ENCODE measurements around the gene GOPC.
A peak's percentile ranks its signal among the peaks of the same experiment; 100 is the strongest.

The GOPC gene

GRCh38 chr6:117552618-117553017 is 49.7 kb downstream of the GOPC start:
- in situ Hi-C loops (cut with HindIII; ENCODE audit: low pct_unique_long_range_greater_than_20kb, low sequenced_read_pairs) = no loop called here
- no peak for TF ChIP-seq JUND (IDR thresholded peaks at IDR 0.05; ENCODE audit: low read depth)
- DNase-seq (ENCODE audit: low read depth in 1 of 2, low spot score in 1 of 2) = no peak

- DNase-seq (ENCODE audit: low read depth in 1 of 2, low spot score in 1 of 2) = no peak
- TF ChIP-seq JUND (IDR thresholded peaks at IDR 0.05; ENCODE audit: low read depth) = no peak
- in situ Hi-C loops (cut with HindIII; ENCODE audit: low pct_unique_long_range_greater_than_20kb, low sequenced_read_pairs) = no loop called here
These were observed 51.6 kb downstream of the GOPC start for GRCh38 chr6:117550618-117551242.

GRCh38 chr6:117550078-117550600 is 52.2 kb downstream of the GOPC start:
- DNase-seq (ENCODE audit: low read depth in 1 of 2, low spot score in 1 of 2) = no peak
- TF ChIP-seq JUND (IDR thresholded peaks at IDR 0.05; ENCODE audit: low read depth) = no peak
- in situ Hi-C loops (cut with HindIII; ENCODE audit: low pct_unique_long_range_greater_than_20kb, low sequenced_read_pairs) = no loop called here

DNA sequence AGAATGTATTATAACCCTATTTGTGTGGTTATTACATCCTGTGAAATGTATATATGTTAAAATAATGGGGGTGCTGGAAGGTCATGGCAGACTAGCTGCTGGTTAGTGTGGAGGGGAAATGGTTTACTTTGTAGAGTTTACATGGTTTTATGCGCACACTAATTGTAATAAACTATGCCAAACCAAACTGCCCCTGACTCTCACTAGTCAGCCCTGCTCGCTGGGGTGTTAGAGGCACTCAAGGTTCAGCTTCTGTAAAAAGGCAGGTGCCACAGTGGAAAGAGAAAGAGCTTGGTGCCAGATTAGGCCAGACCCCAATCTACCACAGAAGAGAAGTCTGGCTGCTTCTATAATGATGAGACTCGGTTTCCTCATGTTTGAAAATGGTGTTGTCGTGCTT is 52.7 kb downstream of the GOPC start:
- TF ChIP-seq JUND (IDR thresholded peaks at IDR 0.05; ENCODE audit: low read depth) = no peak
- in situ Hi-C loops (cut with HindIII; ENCODE audit: low pct_unique_long_range_greater_than_20kb, low sequenced_read_pairs) = no loop called here
- DNase-seq (ENCODE audit: low read depth in 1 of 2, low spot score in 1 of 2) = no peak

- no peak for DNase-seq (ENCODE audit: low read depth in 1 of 2, low spot score in 1 of 2)
- no peak for TF ChIP-seq JUND (IDR thresholded peaks at IDR 0.05; ENCODE audit: low read depth)
- in situ Hi-C loops (cut with HindIII; ENCODE audit: low pct_unique_long_range_greater_than_20kb, low sequenced_read_pairs) = no loop called here
These were observed 53.5 kb downstream of the GOPC start for GRCh38 chr6:117548797-117549301.

GRCh38 chr6:117547688-117548621 is 54.4 kb downstream of the GOPC start:
- no peak for DNase-seq (ENCODE audit: low read depth in 1 of 2, low spot score in 1 of 2)
- in situ Hi-C loops (cut with HindIII; ENCODE audit: low pct_unique_long_range_greater_than_20kb, low sequenced_read_pairs) = no loop called here
- TF ChIP-seq JUND (IDR thresholded peaks at IDR 0.05; ENCODE audit: low read depth) = no peak

GRCh38 chr6:117546674-117547073 is 55.6 kb downstream of the GOPC start:
- DNase-seq (ENCODE audit: low read depth in 1 of 2, low spot score in 1 of 2) = no peak
- in situ Hi-C loops (cut with HindIII; ENCODE audit: low pct_unique_long_range_greater_than_20kb, low sequenced_read_pairs) = no loop called here

DNA sequence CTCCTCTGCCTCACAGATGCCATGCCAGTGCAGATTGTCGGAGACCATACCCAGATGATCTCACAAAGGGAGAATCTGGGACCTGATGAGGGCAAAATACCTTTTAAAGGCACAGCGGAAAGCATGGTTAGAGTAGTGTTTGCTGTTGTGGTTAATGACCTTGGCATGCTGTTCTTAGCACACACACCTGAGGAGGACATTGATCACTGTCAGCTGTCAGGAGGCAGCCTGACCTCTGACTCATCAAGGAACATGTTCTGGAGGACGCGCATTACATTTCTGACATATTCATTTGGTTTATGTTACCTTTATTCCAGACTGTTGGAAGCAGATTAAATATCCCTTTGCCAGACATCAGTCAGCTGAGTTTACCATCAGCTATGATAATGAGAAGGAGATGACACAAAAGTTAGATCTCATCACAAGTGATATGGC is 57.1 kb downstream of the GOPC start:
- TF ChIP-seq JUND (IDR thresholded peaks at IDR 0.05; ENCODE audit: low read depth) = no peak
- in situ Hi-C loops (cut with HindIII; ENCODE audit: low pct_unique_long_range_greater_than_20kb, low sequenced_read_pairs) = no loop called here
- DNase-seq (ENCODE audit: low read depth in 1 of 2, low spot score in 1 of 2) = peak in 1 of 2 experiments; percentile 5

More at GRCh38 chr6:117546674-117547073, 55.6 kb downstream of the GOPC start:
- no peak for TF ChIP-seq JUND (IDR thresholded peaks at IDR 0.05; ENCODE audit: low read depth)

DNA sequence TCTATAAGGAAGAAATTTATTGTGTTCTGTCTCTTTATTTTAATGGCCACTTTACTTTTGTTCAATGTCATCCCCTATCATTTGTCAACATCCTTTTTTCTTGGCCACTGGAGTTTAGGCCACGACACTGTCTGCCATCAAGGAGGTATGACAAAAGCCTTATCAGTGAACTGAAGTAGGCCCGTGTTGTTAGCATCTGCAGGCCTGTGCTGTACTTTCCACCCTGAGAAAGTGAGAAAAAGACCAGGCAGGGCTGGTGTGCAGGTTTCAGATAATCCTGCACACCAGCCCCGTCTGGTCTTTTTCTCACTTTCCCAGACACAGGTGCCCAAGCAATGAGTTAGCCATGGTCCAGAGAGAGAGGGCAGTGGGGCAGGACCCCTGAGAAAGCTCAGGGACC is 57.6 kb downstream of the GOPC start:
- in situ Hi-C loops (cut with HindIII; ENCODE audit: low pct_unique_long_range_greater_than_20kb, low sequenced_read_pairs) = no loop called here
- no peak for DNase-seq (ENCODE audit: low read depth in 1 of 2, low spot score in 1 of 2)
- TF ChIP-seq JUND (IDR thresholded peaks at IDR 0.05; ENCODE audit: low read depth) = no peak

- DNase-seq (ENCODE audit: low read depth in 1 of 2, low spot score in 1 of 2) = no peak
- in situ Hi-C loops (cut with HindIII; ENCODE audit: low pct_unique_long_range_greater_than_20kb, low sequenced_read_pairs) = no loop called here
- TF ChIP-seq JUND (IDR thresholded peaks at IDR 0.05; ENCODE audit: low read depth) = no peak
These were observed 59.8 kb downstream of the GOPC start for GRCh38 chr6:117542493-117542892.

GRCh38 chr6:117540670-117541069 is 61.6 kb downstream of the GOPC start:
- no peak for DNase-seq (ENCODE audit: low read depth in 1 of 2, low spot score in 1 of 2)
- no peak for TF ChIP-seq JUND (IDR thresholded peaks at IDR 0.05; ENCODE audit: low read depth)
- in situ Hi-C loops (cut with HindIII; ENCODE audit: low pct_unique_long_range_greater_than_20kb, low sequenced_read_pairs) = no loop called here

GRCh38 chr6:117538615-117539014 is 63.7 kb downstream of the GOPC start:
- in situ Hi-C loops (cut with HindIII; ENCODE audit: low pct_unique_long_range_greater_than_20kb, low sequenced_read_pairs) = no loop called here
- no peak for DNase-seq (ENCODE audit: low read depth in 1 of 2, low spot score in 1 of 2)
- TF ChIP-seq JUND (IDR thresholded peaks at IDR 0.05; ENCODE audit: low read depth) = no peak

GRCh38 chr6:117536317-117536716 is 66.0 kb downstream of the GOPC start:
- in situ Hi-C loops (cut with HindIII; ENCODE audit: low pct_unique_long_range_greater_than_20kb, low sequenced_read_pairs) = no loop called here
- TF ChIP-seq JUND (IDR thresholded peaks at IDR 0.05; ENCODE audit: low read depth) = no peak
- DNase-seq (ENCODE audit: low read depth in 1 of 2, low spot score in 1 of 2) = no peak

Data from T47D (cell line).